Spleen (tissue), 7 donors: ENCODE measurements around the gene CDC42EP2.

Source experiments
- POLR2A ChIP-seq, 3 donors: fragments of 450-650 bp; IDR thresholded peaks; one replicate each; pipeline ENCODE4 v1.5.1; 2017; ENCODE audit warnings: antibody characterized with exemption in 3 of 3, mild to moderate bottlenecking in 1 of 3
- POLR2AphosphoS5 ChIP-seq, 3 donors: sonication (generic); formaldehyde crosslinking; IDR thresholded peaks; one replicate each; pipeline ENCODE4 v1.5.1; 2017; ENCODE audit warnings: antibody characterized with exemption in 3 of 3
- TF ChIP-seq, protein P1 (sequence below), 11 experiments: fragments of 200-600 bp in 7 of 11; fragments of 450-650 bp in 4 of 11; sonication (generic) in 4 of 11; IDR thresholded peaks in 8 of 11; conservative IDR thresholded peaks in 3 of 11; 1 replicate in 7 of 11; 2 replicates in 4 of 11; pipeline versions ENCODE4 v1.4.0 to v1.8.0; 2016 to 2021; ENCODE audit warnings: antibody characterized with exemption in 11 of 11, inconsistent platforms in 4 of 11, mild to moderate bottlenecking in 1 of 11
- donor health status: DM: no; HTN: no; CAD: no; lungs with moderate emphysema.
- donor health status: DM: no; HTN: no; CAD: no.
- donor health status: DM: no; HTN: no; CAD: no.

GRCh38 chr11:65295001-65295400 is 19.7 kb upstream of the CDC42EP2 start:
- TF ChIP-seq POLR2A (IDR thresholded peaks at IDR 0.05) (no peak), POLR2AphosphoS5 (IDR thresholded peaks at IDR 0.05) (no peak)
- TF ChIP-seq, protein P1, sequence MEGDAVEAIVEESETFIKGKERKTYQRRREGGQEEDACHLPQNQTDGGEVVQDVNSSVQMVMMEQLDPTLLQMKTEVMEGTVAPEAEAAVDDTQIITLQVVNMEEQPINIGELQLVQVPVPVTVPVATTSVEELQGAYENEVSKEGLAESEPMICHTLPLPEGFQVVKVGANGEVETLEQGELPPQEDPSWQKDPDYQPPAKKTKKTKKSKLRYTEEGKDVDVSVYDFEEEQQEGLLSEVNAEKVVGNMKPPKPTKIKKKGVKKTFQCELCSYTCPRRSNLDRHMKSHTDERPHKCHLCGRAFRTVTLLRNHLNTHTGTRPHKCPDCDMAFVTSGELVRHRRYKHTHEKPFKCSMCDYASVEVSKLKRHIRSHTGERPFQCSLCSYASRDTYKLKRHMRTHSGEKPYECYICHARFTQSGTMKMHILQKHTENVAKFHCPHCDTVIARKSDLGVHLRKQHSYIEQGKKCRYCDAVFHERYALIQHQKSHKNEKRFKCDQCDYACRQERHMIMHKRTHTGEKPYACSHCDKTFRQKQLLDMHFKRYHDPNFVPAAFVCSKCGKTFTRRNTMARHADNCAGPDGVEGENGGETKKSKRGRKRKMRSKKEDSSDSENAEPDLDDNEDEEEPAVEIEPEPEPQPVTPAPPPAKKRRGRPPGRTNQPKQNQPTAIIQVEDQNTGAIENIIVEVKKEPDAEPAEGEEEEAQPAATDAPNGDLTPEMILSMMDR (IDR thresholded peaks at IDR 0.05 in 8 of 11, conservative IDR thresholded peaks at IDR 0.05 in 3 of 11), result no peak
